ENCODE results near the gene NIN.

DNA sequence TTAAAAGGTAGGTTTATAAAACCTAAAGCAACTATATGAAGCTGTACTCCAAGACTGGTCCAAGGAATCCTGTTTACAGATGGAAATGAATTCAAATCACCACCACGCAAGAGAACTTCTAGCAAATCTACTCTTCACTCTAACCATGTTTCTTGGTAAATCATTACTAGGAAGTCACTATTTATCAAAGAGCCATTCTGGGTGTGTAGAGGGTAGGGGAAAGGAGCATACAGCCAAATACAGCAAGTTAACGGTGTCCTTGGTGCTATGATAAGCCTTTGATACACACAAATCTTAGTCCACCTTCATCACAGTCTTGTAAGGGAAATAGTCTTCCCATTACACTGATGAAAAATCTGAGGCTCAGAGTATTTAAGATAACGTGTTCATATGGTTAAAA, 16.8 kb downstream of the NIN start:
- TF ChIP-seq, protein P1, sequence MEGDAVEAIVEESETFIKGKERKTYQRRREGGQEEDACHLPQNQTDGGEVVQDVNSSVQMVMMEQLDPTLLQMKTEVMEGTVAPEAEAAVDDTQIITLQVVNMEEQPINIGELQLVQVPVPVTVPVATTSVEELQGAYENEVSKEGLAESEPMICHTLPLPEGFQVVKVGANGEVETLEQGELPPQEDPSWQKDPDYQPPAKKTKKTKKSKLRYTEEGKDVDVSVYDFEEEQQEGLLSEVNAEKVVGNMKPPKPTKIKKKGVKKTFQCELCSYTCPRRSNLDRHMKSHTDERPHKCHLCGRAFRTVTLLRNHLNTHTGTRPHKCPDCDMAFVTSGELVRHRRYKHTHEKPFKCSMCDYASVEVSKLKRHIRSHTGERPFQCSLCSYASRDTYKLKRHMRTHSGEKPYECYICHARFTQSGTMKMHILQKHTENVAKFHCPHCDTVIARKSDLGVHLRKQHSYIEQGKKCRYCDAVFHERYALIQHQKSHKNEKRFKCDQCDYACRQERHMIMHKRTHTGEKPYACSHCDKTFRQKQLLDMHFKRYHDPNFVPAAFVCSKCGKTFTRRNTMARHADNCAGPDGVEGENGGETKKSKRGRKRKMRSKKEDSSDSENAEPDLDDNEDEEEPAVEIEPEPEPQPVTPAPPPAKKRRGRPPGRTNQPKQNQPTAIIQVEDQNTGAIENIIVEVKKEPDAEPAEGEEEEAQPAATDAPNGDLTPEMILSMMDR (conservative IDR thresholded peaks at IDR 0.05 in 1 of 2, IDR thresholded peaks at IDR 0.05 in 1 of 2; ENCODE audit: low read depth in 1 of 2, low read length in 2 of 2), result no peak
- TF ChIP-seq EZH2 (IDR thresholded peaks at IDR 0.05; ENCODE audit: low read length, missing control alignments), result no peak
